DOHH2 (cell line): Measurements from ENCODE around the gene HNF4A.

Experiments
- EZH2phosphoT487 ChIP-seq: fragments of 200-600 bp; sonication (generic); IDR thresholded peaks from 2 replicates; pipeline ENCODE4 v1.6.1; 2017; ENCODE audit warnings: borderline replicate concordance, mild to moderate bottlenecking, antibody characterized with exemption, low read length, moderate library complexity, mixed read lengths
- TF ChIP-seq, protein P1 (sequence below): fragments of 200-600 bp; sonication (generic); IDR thresholded peaks from one replicate; pipeline ENCODE4 v1.5.1; 2014; ENCODE audit warnings: antibody characterized with exemption, mild to moderate bottlenecking, low read depth, low read length; ENCODE audit not compliant: poor library complexity, severe bottlenecking

DNA sequence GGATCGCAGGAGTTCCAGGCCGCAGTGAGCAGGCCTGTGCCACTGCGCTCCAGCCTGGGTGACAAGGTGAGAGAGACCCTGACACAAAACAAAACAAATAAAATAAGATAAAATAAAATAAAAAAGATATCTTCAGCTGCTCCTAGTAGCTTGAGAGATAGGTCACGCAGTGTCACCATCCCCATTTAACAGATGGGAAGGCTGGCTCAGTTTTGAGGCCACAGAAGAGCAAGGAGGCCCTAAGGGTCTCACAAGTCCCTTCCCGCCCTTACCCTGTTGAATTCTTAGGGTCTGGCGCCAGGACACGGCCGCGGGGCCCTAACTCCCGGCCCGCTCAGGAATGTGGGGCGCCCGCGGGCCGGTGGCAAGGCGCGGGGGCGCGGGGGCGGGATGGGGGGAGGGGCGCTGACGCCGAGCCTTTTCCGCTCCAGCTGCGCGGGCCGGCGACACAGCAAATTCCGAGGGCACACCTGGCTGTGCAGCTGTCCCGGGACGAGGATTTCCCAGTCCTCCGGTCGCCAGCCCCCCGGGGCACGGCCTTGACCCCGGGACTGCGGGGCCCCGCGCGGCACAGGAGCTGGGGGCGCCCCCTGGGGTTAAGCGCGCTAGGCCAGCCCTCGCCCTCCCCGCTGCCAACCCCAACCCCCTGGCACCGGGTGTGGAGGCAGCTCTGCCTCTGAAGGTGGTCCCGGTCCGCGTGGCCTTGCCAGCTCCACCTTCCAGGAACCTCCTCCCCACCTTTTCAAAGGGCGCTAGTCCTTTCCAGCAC, 28.9 kb upstream of the HNF4A start:
- TF ChIP-seq, protein P1, sequence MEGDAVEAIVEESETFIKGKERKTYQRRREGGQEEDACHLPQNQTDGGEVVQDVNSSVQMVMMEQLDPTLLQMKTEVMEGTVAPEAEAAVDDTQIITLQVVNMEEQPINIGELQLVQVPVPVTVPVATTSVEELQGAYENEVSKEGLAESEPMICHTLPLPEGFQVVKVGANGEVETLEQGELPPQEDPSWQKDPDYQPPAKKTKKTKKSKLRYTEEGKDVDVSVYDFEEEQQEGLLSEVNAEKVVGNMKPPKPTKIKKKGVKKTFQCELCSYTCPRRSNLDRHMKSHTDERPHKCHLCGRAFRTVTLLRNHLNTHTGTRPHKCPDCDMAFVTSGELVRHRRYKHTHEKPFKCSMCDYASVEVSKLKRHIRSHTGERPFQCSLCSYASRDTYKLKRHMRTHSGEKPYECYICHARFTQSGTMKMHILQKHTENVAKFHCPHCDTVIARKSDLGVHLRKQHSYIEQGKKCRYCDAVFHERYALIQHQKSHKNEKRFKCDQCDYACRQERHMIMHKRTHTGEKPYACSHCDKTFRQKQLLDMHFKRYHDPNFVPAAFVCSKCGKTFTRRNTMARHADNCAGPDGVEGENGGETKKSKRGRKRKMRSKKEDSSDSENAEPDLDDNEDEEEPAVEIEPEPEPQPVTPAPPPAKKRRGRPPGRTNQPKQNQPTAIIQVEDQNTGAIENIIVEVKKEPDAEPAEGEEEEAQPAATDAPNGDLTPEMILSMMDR, result peak; percentile 18
- no peak for TF ChIP-seq EZH2phosphoT487
